ES-I3 (cell line): ENCODE data around the gene FAM9C.
"Not testable (repeated sequence)": the region's sequence is repeated elsewhere in the genome, so short reads cannot be mapped to it uniquely, and the experiment has no call there.

ENCODE experiments used
- H3K36me3 ChIP-seq: 2 replicates; pipeline ENCODE4 v1.6.1; 2013; ENCODE audit warnings: mild to moderate bottlenecking, low read length, control low read depth, moderate library complexity; ENCODE audit not compliant: insufficient read depth
- H3K4me1 ChIP-seq: 2 replicates; pipeline ENCODE4 v1.6.1; 2013; ENCODE audit warnings: mild to moderate bottlenecking, control low read depth, low read length; ENCODE audit not compliant: insufficient read depth
- H3K9ac ChIP-seq: 2 replicates; pipeline ENCODE4 v1.6.1; 2013; ENCODE audit warnings: low read depth, mild to moderate bottlenecking, low read length, moderate library complexity
- H3K9me3 ChIP-seq: 2 replicates; pipeline ENCODE4 v1.6.1; 2013; ENCODE audit warnings: mild to moderate bottlenecking, low read length, moderate library complexity; ENCODE audit not compliant: control insufficient read depth, insufficient read depth

Gene FAM9C

DNA sequence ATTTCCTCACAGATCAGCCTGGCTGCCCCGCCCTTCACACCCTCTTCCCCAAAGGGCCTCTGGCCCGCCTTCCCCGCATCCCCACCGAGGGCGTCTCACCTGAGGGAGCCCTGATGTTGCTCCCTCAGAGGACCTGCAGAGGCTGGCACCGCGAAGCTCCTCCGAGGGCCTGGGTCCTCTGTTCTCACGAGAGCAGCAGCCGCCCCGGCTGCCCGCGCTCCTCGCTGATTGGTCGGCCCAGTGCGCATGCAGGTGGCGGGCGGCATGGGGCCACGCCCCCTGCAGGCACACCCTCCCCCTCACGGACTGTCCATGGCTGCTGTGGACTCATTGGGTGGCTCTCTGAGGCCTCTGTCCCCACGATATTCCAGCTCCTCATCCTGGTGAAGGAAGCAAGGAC is at the start of gene FAM9C:
TSS of gene FAM9C (minus strand) at position 180 of the 400 bp plus-strand sequence. CDS start 831 bp downstream, outside the sequence.
- H3K4me1 ChIP-seq = no peaks in the 10 kb centered on the region
- H3K9ac ChIP-seq = no peak within 1 kb of the TSS
- H3K9me3 ChIP-seq = no peaks in the 10 kb centered on the region
- no peaks in the 10 kb centered on the region for H3K36me3 ChIP-seq

DNA sequence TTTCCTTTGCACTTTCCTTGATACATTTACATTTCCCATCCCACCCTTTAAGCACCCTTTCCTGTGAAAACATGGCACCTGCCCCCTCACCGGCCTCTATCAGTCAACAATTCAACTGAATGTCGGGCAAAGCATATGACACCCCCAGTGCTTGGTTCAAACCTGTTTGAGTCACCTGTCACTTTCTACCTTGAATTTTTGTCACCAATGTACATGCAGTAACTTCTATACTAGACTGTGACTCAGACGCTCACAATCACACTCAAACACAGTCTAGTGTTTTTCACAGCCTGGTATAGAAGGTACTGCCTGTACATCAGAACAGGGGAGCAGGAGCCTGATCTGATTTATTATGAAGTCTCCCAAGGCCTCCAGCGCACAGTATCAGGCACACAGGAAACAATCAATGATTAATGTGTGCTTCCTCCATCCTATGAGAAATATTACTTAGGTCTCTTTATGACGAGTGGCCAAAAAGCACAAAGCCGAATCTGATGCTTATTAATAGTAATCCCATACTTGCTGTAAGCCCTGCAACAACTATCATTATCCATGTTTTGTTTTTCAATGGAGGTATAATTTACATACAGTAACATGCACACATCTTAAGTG is 49.2 kb upstream of the FAM9C start:
- no peak overlapping the region for H3K9ac ChIP-seq
- no peaks in the 10 kb centered on the region; the same call in 1 of the 2 replicates for H3K9me3 ChIP-seq
- no peaks in the 10 kb centered on the region; the same call in 1 of the 2 replicates for H3K36me3 ChIP-seq
- 0 out of 2 replicates have a peak, but pooled peaks cover 4% of the 10 kb centered on the region for H3K4me1 ChIP-seq

DNA sequence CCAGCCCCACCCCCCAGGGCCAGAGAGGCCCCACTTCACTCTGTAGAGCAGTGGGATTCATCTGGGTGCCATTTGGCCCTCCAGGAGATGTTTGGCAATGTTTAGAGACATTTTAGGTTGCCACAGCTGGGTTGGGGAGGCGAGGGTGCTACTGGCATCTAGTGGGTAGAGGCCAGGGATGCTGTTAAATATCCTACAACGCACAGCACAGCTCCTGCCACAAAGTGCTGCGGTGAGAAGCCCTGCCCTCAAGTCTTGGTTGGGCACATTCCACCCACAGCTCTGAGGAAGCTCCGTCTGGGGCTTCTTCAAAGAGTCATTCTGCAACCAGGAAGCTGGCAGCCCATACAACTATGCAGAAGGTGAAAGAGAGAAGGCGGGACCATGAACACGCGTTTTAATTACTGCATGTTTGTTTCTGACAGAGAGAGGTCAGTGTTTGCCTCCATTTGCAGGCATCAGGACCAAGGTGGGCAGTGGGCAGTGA is 48.1 kb upstream of the FAM9C start:
- no peaks in the 10 kb centered on the region; the same call in 1 of the 2 replicates for H3K36me3 ChIP-seq
- no peaks in the 10 kb centered on the region; the same call in 1 of the 2 replicates for H3K9me3 ChIP-seq
- 0 out of 2 replicates have a peak, but pooled peaks cover 4% of the 10 kb centered on the region for H3K4me1 ChIP-seq
- no peak overlapping the region for H3K9ac ChIP-seq

DNA sequence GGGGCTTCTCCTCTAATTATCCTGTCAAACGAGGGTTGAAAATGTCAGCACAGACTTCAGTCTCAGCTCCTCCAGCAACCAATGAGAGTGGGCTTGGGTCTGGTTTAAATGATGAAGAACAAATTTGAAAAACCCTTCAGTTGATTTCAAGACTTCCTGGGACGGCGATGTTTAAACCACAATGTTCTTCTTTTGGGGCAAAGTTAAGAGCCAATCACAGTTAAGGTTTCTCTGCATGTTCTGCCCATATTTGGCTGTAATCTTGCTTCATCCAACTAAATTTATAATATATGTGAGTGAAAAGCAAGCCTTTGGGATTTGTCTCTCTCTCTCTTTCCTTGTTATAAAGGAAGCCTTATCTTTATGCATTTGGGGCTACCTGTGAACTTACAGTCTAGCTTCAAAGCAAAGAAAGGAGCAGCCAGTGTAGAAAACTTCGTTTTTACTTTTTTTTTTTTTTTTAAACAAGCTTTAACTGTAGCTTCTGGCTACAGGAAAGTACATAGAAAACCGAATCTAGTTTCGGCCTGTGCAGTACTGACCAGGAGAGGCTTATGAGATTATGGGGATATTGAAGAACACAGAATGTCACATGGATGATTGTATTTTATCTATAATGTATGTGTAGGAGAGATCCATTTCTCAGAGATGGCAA is 46.8 kb upstream of the FAM9C start:
- Histone ChIP-seq H3K36me3 (no peaks in the 10 kb centered on the region; the same call in 1 of the 2 replicates), H3K9ac (no peak overlapping the region), H3K4me1 (0 out of 2 replicates have a peak, but pooled peaks cover 4% of the 10 kb centered on the region), H3K9me3 (no peaks in the 10 kb centered on the region; the same call in 1 of the 2 replicates)

DNA sequence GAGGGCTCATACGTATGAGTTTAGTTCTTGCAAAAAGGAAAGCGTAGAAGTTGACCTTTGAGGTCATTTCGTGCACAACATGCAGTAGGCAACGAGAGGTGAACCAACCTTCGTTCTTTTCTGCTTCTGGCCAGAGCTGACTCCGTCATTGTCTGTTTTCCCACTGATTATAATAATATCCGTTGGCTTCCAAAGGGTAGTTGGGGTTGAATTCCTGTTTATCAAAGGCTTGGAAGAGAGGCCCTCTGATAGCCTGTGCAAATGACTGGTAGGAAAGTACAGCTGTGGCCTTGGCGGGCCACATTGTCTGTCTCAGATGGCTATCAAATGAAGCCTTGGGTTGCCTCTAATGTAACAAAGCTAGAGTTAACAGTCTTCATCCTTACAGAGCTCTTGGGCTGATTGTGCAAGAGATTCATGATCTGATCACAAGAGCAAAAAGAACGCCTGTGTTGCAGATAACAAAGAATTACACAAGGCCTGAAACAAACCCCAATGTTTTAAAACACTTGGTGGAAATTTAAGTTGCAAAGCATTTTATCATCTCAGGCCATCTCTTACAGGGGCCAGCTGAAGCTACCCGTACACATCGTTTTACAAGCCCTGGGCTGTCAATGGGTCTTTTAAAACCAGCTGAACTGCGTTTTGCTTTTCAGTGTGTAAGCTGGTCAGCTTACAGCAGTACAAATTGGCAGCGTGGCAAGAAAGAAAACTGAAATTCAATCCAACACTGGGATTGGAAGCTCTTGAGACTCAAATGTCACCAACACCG is 46.1 kb upstream of the FAM9C start:
- Histone ChIP-seq H3K9me3 (no peaks in the 10 kb centered on the region; the same call in 1 of the 2 replicates), H3K36me3 (no peaks in the 10 kb centered on the region; the same call in 1 of the 2 replicates), H3K9ac (no peak overlapping the region), H3K4me1 (0 out of 2 replicates have a peak, but pooled peaks cover 4% of the 10 kb centered on the region)

DNA sequence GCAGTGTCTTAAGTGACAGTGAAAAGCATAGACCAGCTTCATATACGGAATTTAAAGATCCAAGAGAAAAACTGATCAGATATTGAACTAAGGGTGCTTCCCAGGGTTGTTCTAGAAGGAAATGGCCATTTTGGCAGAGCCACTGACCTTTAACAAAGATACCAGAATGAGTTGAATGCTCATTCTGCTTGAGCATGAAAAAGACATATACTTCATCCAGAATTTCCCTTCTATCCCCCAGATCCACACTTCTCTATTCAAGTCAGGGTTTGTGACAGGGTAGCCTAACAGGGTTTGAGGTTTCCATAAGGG is 45.6 kb upstream of the FAM9C start:
- no peaks in the 10 kb centered on the region; the same call in 1 of the 2 replicates for H3K9me3 ChIP-seq
- H3K9ac ChIP-seq = no peak overlapping the region
- 0 out of 2 replicates have a peak, but pooled peaks cover 2% of the 10 kb centered on the region for H3K4me1 ChIP-seq
- no peaks in the 10 kb centered on the region; the same call in 1 of the 2 replicates for H3K36me3 ChIP-seq

DNA sequence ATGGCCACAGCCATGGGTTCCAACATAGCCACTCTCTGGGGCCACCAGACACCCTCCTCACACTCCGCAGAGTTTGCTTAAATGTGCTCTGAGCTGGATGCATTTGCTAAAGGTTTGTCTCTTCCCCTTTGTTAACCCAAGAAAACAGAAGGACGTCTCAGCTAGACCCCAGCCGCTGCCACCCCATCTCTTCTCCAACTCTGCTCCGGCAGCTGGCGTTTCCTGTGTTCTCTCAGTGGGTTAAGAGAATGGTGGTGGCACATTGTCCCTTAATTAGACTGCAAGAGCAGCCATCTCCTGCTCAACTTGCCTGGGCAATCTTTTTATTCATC is 43.7 kb upstream of the FAM9C start:
- Histone ChIP-seq H3K36me3 (no peaks in the 10 kb centered on the region; the same call in 1 of the 2 replicates), H3K4me1 (peaks cover 8% of the 10 kb centered on the region), H3K9ac (no peak overlapping the region), H3K9me3 (no peaks in the 10 kb centered on the region; the same call in 1 of the 2 replicates)

DNA sequence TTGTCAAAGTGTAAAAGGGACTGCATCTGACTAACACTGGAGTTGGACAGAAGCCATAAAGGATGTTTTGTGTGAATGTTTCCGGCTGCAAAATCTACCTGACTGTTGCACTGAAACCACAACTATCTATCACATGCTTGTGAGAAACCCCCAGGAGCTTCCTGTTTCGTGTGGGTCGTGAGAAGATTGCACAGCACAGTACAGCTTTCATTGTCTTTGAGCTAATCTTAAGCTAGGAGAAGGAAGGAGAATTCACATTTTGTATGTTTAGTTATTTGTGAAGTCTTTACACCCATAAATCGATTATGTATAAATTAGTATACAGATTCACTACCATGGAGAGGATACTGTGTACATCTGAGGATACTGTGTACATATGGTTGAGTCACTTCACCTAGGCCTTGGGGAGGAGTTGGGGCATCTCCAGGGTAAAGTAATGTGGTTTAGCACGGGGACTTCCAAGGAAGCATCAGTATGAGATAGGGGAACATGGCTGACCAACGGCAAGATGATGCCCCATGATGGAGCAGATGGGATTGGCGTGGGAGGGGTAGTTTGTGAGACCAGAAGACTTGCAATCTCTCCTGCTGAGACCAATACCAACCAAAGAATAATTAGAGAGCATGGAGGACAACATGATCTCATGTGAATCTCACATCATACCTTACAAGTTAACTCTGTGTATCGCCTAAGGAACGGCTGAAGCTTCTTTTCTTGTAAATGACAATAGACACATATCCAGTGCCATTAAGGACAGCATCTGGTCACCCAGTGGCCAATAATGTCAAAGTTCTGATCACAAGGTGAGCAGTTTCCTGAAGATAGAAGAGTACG is 43.1 kb upstream of the FAM9C start:
- H3K9me3 ChIP-seq = no peaks in the 10 kb centered on the region
- H3K36me3 ChIP-seq = no peaks in the 10 kb centered on the region; the same call in 1 of the 2 replicates
- peaks cover 8% of the 10 kb centered on the region for H3K4me1 ChIP-seq
- no peak overlapping the region for H3K9ac ChIP-seq

DNA sequence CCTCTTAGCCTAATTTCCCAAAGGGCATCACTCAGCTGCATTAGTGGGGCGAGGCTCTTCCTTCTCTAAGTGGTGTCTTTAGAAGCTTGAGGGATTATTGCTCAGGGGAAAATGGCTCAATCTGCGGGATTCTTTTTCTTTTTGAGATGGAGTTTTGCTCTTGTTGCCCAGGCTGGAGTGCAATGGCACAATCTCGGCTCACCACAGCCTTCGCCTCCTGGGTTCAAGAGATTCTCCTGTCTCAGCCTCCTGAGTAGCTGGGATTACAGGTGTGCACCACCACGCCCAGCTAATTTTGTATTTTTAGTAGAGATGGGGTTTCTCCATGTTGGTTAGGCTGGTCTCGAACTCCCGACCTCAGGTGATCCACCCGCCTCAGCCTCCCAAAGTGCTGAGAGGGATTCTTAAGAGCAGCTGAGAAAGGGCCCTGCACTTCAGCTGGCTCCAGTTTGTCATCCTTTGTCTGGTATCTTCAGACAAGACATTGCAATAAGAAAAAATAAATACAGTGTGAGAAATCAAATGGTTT is 42.4 kb upstream of the FAM9C start:
- not testable (repeated sequence) for H3K9ac ChIP-seq, H3K9me3 ChIP-seq, H3K4me1 ChIP-seq, H3K36me3 ChIP-seq

DNA sequence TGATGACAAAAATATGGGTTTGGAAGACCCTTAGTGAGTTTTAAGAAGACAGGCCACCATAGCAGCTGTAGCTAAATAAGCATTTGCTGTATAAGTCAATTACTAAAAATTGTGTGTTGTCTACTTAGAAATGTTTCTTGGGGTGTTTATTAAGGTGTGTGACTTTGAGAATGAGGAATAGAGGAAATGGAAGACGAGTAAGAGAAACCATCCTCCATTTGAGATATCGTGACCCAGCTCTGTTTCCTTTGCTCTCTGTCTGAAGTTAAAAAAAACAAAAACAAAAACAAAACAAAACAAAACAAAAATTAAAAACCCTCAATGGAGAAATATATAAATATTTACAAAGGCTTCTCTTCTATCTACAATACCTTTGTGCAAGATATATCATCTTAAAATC is 41.7 kb upstream of the FAM9C start:
- no peak overlapping the region for H3K9ac ChIP-seq
- H3K9me3 ChIP-seq = no peaks in the 10 kb centered on the region
- peaks cover 8% of the 10 kb centered on the region for H3K4me1 ChIP-seq
- no peaks in the 10 kb centered on the region for H3K36me3 ChIP-seq

DNA sequence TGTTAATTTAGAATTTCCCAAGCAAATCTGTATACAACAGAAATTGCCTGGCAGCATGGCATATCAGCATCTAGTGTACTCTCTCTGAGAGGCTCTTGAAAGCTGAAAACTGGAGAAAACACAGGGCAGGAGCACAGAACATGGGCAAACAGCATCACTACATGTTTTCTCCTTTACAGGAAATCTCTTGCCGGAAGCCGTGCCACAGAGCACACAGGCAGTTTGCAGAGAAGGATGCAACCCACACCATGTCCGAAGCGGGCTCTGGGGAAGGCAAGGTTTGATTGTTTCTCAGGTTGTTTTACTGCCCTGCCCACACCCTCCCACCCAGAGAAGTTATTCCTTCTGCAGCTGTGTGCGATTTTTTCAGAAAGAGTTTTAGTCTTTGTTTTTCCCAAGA is 41.1 kb upstream of the FAM9C start:
- Histone ChIP-seq H3K4me1 (peaks cover 8% of the 10 kb centered on the region), H3K36me3 (no peaks in the 10 kb centered on the region), H3K9me3 (no peaks in the 10 kb centered on the region), H3K9ac (no peak overlapping the region)

DNA sequence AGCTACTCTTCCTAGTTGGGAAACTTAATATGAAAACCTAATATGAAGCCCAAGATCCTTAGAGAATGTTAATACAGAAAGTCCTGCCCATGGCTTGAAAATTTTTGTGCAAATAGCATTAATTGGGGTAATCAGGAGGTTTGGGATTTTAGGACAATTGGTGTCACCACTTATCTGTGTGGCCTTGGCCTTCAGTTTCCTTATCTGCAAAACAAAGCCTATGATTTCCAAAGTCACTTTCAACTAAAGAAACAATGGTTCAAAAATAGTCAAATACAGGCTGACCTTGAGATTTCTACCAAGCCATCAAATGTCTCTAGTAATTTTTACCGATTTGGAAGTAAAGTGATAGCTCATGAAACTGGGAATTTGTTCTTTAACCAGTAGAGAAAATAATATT is 40.2 kb upstream of the FAM9C start:
- H3K4me1 ChIP-seq = peaks cover 8% of the 10 kb centered on the region
- no peaks in the 10 kb centered on the region for H3K36me3 ChIP-seq
- no peaks in the 10 kb centered on the region for H3K9me3 ChIP-seq
- H3K9ac ChIP-seq = peak overlapping the region; percentile 20; the same call in 1 of the 2 replicates

DNA sequence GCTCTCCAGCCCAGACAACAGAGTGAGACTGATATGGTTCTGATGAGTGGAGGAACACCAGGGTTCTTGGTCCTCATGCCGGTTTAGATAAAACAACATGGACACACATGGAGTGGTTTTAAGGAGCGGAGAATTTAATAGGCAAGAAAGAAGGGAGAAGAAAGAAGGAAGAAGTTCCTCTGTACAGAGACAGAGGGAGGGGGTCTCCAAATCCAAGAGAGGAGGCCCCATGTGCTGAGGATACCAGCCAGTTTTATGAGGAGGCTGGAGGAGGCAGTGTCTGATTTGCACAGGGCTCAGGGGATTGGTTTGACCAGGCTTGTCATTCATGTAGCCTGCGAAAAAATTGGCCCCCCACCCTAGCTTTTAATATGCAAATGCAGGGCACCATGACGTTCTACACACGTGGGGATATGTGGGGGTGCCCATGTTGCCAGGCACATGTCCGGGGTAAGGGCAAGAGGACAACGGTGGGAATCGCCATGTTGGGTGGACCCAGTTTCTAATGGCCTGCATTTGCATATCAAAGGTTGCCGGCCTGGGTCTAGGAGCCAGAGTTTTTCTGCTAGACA is 39.4 kb upstream of the FAM9C start:
- not testable (repeated sequence) for H3K4me1 ChIP-seq, H3K9me3 ChIP-seq, H3K36me3 ChIP-seq
- H3K9ac ChIP-seq = peak overlapping the region; percentile 20; the same call in 1 of the 2 replicates
